SKM-1 treated with dmso at 0.1 percent for 144 hours (cell line): ENCODE measurements around the gene KANK3.
A peak's percentile ranks its signal among the peaks of the same experiment; 100 is the strongest.
"Not testable (repeated sequence)": the region's sequence is repeated elsewhere in the genome, so short reads cannot be mapped to it uniquely, and the experiment has no call there.

Source experiments
- DNase-seq: peaks from one replicate; lab custom pipeline; 2025; ENCODE audit not compliant: unreplicated experiment; lab: John Stamatoyannopoulos, UW

Gene KANK3

GRCh38 chr19:8371011-8371804 lies 28.1 kb upstream of the KANK3 start:
- no peak for DNase-seq

DNA sequence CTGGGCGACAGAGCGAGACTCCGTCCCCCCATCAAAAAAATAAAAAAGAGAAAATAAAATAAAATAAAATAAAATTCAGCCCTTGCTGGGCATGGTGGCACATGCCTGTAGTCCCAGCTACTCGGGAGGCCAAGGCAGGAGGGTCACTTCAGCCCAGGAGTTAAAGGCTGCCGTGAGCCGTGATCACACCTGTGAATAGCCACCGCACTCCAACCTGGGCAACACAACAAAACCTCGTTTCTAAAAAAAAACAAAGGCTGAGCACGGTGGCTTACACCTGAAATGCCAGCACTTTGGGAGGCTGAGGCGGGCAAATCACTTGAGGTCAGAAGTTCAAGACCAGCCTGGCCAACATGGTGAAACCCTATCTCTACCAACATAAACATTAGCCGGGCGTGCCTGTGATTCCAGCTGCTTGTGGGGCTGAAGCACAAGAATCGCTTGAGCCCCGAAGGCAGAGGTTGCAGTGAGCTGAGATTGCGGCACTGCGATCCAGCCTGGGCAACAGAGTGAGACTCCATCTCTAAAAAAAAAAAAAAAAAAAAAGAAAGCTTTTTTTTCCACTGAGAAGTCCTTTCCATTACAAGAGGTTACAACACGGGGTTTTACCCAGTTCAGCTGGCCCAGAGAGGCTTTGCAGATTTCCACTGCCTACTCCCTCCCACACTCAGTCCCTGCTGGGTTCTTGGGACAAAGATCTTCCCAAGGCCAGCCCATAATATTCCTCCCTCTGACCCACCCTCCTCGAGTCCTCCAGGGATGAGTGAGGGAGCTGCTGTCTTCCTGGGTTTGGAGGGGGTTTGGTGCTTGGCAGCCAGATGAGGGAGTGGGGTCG lies 27.3 kb upstream of the KANK3 start:
- DNase-seq: no peak

DNA sequence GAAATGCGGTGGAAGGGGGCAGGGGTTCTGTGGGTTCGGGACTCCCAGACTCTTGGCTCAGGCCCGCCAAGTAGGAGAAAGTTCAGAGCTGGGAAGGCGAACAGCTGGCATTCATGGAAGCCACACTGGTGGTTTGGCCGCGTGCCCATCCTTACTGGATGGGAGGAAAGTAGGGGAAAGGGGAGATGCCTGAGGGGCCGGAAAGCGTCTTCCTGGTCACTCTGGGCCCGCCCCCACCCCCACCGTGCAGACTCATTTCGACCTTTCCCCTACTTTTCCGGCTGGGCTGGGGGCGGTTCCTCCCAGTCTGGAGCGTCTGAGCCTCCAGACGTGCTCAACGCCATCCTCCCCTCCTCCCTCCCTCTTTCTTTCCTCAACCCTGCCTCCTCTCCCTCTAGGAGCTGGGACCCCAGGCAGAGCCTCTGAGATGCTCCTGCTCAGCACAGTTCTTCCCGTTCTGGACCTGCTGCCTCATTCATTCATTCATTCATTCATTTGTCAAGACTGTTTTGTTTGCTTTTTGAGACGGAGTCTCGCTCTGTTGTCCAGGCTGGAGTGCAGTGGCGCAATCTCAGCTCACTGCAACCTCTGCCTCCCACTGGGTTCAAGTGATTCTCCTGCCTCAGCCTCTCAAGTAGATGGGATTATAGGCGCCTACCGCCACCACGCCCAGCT lies 24.4 kb upstream of the KANK3 start:
- no peak for DNase-seq

GRCh38 chr19:8366961-8367326 lies 23.9 kb upstream of the KANK3 start:
- DNase-seq: no peak

GRCh38 chr19:8366121-8366581 lies 23.1 kb upstream of the KANK3 start:
- DNase-seq: no peak

GRCh38 chr19:8363803-8364771 lies 21.0 kb upstream of the KANK3 start, which contains the start of gene ANGPTL4:
ANGPTL4 (plus strand) TSS chr19:8364155; CDS start chr19:8364322, 167 bp downstream.
- DNase-seq: no peak

DNA sequence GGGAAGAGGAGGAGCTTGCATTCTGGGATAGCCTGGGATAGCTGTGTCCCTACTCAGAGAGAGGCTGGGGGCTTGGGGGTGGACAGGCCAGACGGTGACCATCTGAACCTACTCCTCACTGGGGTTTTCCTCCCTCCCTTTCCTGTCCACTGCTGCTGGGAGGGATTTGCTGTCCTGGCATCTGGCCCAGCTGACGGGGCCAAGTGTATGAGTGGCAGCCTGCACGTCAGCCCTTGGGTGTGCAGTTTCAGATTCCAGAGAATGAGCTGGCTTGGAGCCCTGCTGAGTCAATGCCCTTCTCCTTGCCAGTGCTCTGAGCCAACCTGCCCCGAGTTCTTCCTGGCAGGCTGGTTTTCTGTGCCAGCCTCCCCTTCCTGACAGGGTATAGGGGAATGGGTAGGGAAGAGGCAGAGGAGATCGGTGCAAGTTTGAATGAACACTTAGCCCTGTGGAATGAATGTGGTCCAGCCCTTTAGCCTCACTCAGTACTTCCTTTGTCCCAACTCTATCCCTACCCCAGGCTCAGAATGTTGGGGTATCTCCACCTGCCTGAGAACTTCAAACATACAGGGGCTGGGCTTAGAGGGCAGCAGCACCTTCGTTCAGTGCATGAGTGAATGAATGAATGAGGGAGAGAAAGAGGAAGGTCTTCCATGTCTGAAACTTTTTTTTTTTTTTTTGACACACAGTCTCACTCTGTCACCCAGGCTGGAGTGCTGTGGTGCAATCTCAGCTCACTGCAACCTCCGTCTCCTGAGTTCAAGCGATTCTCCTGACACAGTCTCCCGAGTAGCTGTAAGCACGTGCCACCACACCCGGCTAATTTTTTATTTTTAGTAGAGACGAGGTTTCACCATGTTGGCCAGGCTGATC lies 19.1 kb upstream of the KANK3 start:
- DNase-seq: no peak

DNA sequence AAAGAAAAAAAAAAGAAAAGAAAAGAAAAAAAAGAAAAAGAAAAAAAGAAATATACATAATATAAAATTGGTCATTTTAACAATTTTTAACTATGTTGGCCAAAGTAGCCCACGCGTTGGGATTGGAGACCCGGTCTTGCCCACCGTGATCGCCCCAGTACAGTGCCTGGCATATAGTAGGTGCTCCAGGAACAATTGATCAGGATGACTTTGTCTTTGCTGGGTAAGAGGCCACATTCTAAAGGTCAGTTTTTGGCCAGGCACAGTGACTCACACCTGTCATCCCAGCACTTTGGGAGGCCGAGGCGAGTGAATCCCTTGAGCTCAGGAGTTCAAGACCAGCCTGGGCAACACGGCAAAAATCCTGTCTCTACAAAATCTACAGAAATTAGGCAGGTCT lies 17.1 kb upstream of the KANK3 start:
- no peak for DNase-seq

DNA sequence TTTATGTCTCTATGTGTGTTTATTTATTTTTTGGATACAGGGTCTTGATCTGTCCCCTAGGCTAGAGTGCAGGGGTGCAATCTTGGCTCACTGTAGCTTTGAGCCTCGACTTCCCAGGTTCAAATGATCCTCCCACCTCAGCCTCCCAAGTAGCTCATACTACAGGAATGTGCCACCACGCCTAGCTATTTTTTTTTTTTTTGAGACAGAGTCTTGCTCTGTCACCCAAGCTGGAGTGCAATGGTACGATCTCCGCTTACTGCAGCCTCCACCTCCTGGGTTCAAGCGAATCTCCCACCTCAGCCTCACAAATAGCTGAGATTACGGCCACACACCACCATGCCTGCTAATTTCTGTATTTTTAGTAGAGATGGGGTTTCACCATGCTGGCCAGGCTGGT lies 15.9 kb upstream of the KANK3 start:
- no peak for DNase-seq

- no peak for DNase-seq
Observed at GRCh38 chr19:8357007-8357521, 14.0 kb upstream of the KANK3 start.

DNA sequence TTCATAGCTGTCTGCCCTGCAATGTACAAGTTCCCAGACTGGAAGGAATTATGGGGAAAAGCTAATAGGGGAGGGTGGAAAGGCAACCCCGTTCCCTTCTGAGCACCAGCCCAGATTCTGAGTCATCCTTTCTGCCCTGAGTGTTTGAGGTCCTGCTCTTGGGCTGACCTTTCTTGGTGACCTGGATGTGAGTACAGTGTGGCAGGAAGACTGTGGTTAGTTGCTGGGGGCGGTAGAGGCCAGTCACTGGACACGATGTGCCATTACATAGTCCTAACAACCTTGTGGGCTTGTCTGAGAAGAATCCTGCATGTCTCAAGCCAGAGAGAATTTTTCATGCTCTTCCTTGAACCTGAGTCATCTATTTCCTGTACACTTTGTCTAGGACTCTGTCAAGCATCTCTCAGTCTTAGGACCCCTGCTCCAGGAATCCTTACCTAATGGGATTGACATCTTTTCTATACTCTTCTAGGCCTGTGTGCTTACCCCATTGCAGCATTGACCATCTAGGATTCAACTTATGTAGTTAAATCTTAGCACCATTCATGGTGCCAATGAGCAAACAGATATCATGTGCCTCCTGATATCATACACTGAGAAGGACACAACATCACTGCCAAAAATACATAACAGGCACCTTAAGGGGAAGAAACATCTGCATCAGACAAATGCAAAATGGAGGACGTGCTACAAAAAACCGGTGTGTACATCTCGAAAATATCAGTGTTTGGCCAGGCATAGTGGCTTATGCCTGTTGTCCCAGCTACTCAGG lies 12.8 kb upstream of the KANK3 start:
- DNase-seq: peak; percentile 39

DNA sequence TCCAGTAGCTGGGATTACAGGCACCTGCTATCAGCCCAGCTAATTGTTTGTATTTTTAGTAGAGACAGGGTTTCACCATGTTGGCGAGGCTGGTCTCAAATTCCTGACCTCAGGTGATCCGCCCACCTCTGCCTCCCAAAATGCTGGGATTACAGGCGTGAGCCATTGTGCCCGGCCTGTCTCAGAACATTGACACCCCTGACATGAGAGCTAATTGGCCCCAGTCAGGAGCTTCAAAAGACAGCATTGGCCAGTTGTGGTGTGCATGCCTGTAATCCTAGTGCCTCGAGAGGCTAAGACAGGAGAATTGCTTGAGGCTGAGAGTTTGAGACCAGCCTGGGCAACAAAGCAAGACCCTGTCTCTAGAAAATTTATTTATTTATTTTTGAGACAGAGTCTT lies 9.8 kb upstream of the KANK3 start:
- DNase-seq: not testable (repeated sequence)

GRCh38 chr19:8352134-8352827 lies 9.2 kb upstream of the KANK3 start:
- DNase-seq: no peak

- DNase-seq: not testable (repeated sequence)
Observed at GRCh38 chr19:8349629-8350372, 6.7 kb upstream of the KANK3 start.

DNA sequence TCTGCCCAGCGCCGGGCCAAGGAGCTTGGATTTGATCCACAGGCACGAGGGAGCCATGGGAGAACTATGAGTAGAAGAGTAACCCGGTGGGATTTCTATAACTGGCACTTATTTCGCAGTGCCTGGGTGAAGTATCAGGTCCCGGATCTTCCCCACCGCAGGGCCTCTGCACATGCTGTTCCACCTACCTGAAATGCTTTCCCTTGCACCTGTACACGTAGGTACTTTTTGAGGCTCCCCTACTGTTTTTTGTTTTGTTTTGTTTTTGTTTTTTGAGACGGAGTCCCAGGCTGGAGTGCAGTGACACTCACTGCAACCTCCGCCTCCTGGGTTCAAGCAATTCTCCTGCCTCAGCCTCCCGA lies 402 bp upstream of the KANK3 start:
- DNase-seq: no peak

DNA sequence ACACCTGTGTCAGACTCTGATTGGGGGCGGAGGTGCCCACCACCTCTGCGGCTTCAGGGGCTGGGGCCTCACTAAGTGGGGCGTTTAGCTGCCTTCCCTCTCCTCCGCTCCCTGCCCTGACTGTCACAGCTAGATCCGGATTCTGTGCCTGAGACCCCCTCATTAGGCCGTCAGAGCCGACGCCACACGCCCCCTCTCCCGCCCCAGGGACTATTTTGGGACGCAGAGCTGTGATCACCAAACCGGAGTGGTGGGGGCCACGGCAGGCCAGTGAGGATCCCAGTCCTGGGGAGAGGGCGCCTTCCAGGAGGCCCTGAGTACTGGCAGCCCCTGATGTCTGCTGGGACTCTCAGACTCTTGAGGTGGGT lies 762 bp downstream of the KANK3 start:
- DNase-seq: no peak

DNA sequence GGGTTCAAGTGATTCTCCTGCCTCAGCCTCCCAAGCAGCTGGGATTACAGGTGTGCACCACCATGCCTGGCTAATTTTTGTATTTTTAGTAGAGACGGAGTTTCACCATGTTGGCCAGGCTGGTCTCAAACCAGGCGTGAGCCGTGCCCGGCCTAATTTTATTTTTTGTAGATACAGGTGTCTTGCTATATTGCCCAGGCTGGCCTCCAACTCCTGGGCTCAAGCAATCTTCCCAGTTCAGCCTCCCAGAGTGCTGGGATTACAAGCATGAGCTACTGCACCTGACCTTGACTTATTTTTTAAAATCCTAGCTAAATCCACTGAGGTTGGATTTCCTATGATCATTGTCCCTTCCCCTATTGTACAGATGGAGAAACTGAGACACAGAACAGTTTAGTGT lies 1.6 kb downstream of the KANK3 start:
- DNase-seq: not testable (repeated sequence)
